Gastrocnemius medialis (tissue), 4 donors: ENCODE data around the gene GPHN. TPM values are rescaled to one million over a fixed set of nuclear protein-coding genes. Genes with fewer than 3 reads are reported as not detected.

ENCODE experiments used
- ATAC-seq, 2 donors: fragments of 150-250 bp; one replicate each; pipeline ENCODE4 v1.9.1; 2016
- DNase-seq, 2 donors: peaks; one replicate each; pipeline ENCODE4 v3.0.0-alpha.2; 2019
- H3K27ac ChIP-seq, 4 donors: fragments of 200-600 bp; sonication (generic); 1 replicate in 1 of 4; 2 replicates in 3 of 4; pipeline ENCODE4 v1.5.1; 2016 to 2018; ENCODE audit warnings: mild to moderate bottlenecking in 2 of 4, moderate library complexity in 1 of 4
- H3K27me3 ChIP-seq, 3 donors: fragments of 200-600 bp; sonication (generic) in 2 of 3; 1 replicate in 1 of 3; 2 replicates in 2 of 3; pipeline versions ENCODE4 v1.5.1 to v1.6.0; 2016 to 2019; ENCODE audit warnings: mild to moderate bottlenecking in 1 of 3, moderate library complexity in 1 of 3
- H3K36me3 ChIP-seq, 2 donors: fragments of 200-600 bp; sonication (generic) in 1 of 2; one replicate each; pipeline ENCODE4 v1.5.1; 2017 to 2018
- H3K4me1 ChIP-seq, 2 donors: fragments of 200-600 bp; sonication (generic) in 1 of 2; one replicate each; pipeline ENCODE4 v1.5.1; 2016 to 2017; ENCODE audit warnings: mild to moderate bottlenecking in 2 of 2
- H3K4me3 ChIP-seq, 4 donors: fragments of 200-600 bp; sonication (generic) in 3 of 4; 1 replicate in 1 of 4; 2 replicates in 3 of 4; pipeline ENCODE4 v1.5.1; 2016 to 2019; ENCODE audit warnings: mild to moderate bottlenecking in 2 of 4
- H3K9me3 ChIP-seq, 3 donors: fragments of 200-600 bp; sonication (generic) in 2 of 3; 1 replicate in 1 of 3; 2 replicates in 2 of 3; pipeline ENCODE4 v1.5.1; 2016 to 2019
- CTCF ChIP-seq, 5 experiments: fragments of 450-650 bp in 3 of 5; fragments of 200-600 bp in 2 of 5; sonication (generic) in 2 of 5; IDR thresholded peaks in 4 of 5; conservative IDR thresholded peaks in 1 of 5; 1 replicate in 4 of 5; 2 replicates in 1 of 5; pipeline ENCODE4 v1.5.1; 2016 to 2019; ENCODE audit warnings: antibody characterized with exemption in 5 of 5, mild to moderate bottlenecking in 3 of 5, moderate library complexity in 3 of 5
- POLR2A ChIP-seq, 2 donors: fragments of 450-650 bp; IDR thresholded peaks; one replicate each; pipeline ENCODE4 v1.6.1; 2017; ENCODE audit warnings: antibody characterized with exemption in 2 of 2, mild to moderate bottlenecking in 2 of 2, moderate library complexity in 2 of 2
- in situ Hi-C, 4 donors: fragments of 200-750 bp; cut with MboI; loops; one replicate each; pipeline versions ENCODE4 v1.15.0 to v1.8.0; 2017; ENCODE audit warnings: low sequenced_read_pairs in 4 of 4
- intact Hi-C: fragments of 100-400 bp; cut with DNase I; formaldehyde crosslinking; loops from one replicate; pipeline ENCODE4 v1.15.1; 2023; ENCODE audit warnings: low total_unique reads
- total RNA-seq, 4 donors: library from RNA; depleted of rRNA; stranded (reverse); fragments of >200 nt; gene quantifications; one replicate each; pipeline versions ENCODE4 v1.1.0 to v1.2.3, GENCODE V29; 2016

Gene GPHN
- total RNA-seq, 4 donors from 2014 or later = 10.3 to 33.3 (median 23.5) TPM

GRCh38 chr14:66900719-66901118 is 392.8 kb downstream of the GPHN start:
- no peak for ATAC-seq
- Histone ChIP-seq H3K4me1 (no peaks in the 10 kb centered on the region), H3K9me3 (no peaks in the 10 kb centered on the region), H3K4me3 (no peak overlapping the region), H3K27ac (no peak overlapping the region), H3K36me3 (no peaks in the 10 kb centered on the region), H3K27me3 (no peaks in the 10 kb centered on the region)
- DNase-seq = no peak
- intact Hi-C loops (no loop called here), in situ Hi-C loops (no loop called here)
- TF ChIP-seq POLR2A (IDR thresholded peaks at IDR 0.05) (no peak), CTCF (IDR thresholded peaks at IDR 0.05 in 4 of 5, conservative IDR thresholded peaks at IDR 0.05 in 1 of 5) (no peak)

GRCh38 chr14:66910311-66910840 is 402.4 kb downstream of the GPHN start:
- H3K4me3 ChIP-seq = no peak overlapping the region
- in situ Hi-C loops (no loop called here), intact Hi-C loops (no loop called here)
- H3K9me3 ChIP-seq = no peaks in the 10 kb centered on the region
- DNase-seq (no peak), ATAC-seq (no peak)
- no peaks in the 10 kb centered on the region for H3K27me3 ChIP-seq
- H3K36me3 ChIP-seq = no peaks in the 10 kb centered on the region
- no peaks in the 10 kb centered on the region for H3K4me1 ChIP-seq
- no peak for TF ChIP-seq POLR2A (IDR thresholded peaks at IDR 0.05)
- no peak for TF ChIP-seq CTCF (IDR thresholded peaks at IDR 0.05 in 4 of 5, conservative IDR thresholded peaks at IDR 0.05 in 1 of 5)
- no peak overlapping the region for H3K27ac ChIP-seq

- Histone ChIP-seq H3K9me3 (no peaks in the 10 kb centered on the region), H3K27me3 (no peaks in the 10 kb centered on the region), H3K27ac (no peak overlapping the region), H3K4me3 (no peak overlapping the region), H3K4me1 (no peaks in the 10 kb centered on the region), H3K36me3 (peaks cover 0 to 8% of the 10 kb centered on the region in 2 donors)
- TF ChIP-seq CTCF (IDR thresholded peaks at IDR 0.05 in 4 of 5, conservative IDR thresholded peaks at IDR 0.05 in 1 of 5) (no peak), POLR2A (IDR thresholded peaks at IDR 0.05) (no peak)
- DNase-seq (no peak), ATAC-seq (no peak)
- in situ Hi-C loops = no loop called here
- intact Hi-C loops = no loop called here
Observed at GRCh38 chr14:66916421-66916820, 408.5 kb downstream of the GPHN start.

- H3K36me3 ChIP-seq = peaks cover 0 to 28% of the 10 kb centered on the region in 2 donors
Observed at GRCh38 chr14:66918527-66918926, 410.6 kb downstream of the GPHN start.

More at GRCh38 chr14:66918527-66918926, 410.6 kb downstream of the GPHN start:
- no peak overlapping the region for H3K4me3 ChIP-seq
- ATAC-seq = no peak
- no peaks in the 10 kb centered on the region for H3K9me3 ChIP-seq
- H3K4me1 ChIP-seq = no peaks in the 10 kb centered on the region
- no peaks in the 10 kb centered on the region for H3K27me3 ChIP-seq
- in situ Hi-C loops (no loop called here), intact Hi-C loops (no loop called here)
- TF ChIP-seq CTCF (IDR thresholded peaks at IDR 0.05 in 4 of 5, conservative IDR thresholded peaks at IDR 0.05 in 1 of 5) (no peak), POLR2A (IDR thresholded peaks at IDR 0.05) (no peak)
- no peak overlapping the region for H3K27ac ChIP-seq
- DNase-seq = no peak
